Heart left ventricle (tissue), 16 donors: Measurements from ENCODE around the gene ADCY5. TPM values are rescaled to one million over a fixed set of nuclear protein-coding genes. Genes with fewer than 3 reads are reported as not detected.

ENCODE experiments used
- ATAC-seq, 4 donors: fragments of 200-7000 bp; cut with Tn5 transposase; one replicate each; pipeline ENCODE4 v1.9.1; 2020 to 2022; ENCODE audit warnings: moderate library complexity in 4 of 4, mild to moderate bottlenecking in 3 of 4, moderate number of reproducible peaks in 1 of 4
- DNase-seq, 5 donors: peaks; one replicate each; pipeline ENCODE4 v3.0.0-alpha.2; 2020
- H3K27ac ChIP-seq, 12 donors: fragments of 200-600 bp; sonication (generic) in 4 of 12; one replicate each; pipeline versions ENCODE4 v1.5.0 to v1.8.0; 2016 to 2022; ENCODE audit warnings: mild to moderate bottlenecking in 2 of 12
- H3K27me3 ChIP-seq, 9 donors: fragments of 200-600 bp; sonication (generic) in 2 of 9; one replicate each; pipeline versions ENCODE4 v1.5.1 to v1.8.0; 2016 to 2022; ENCODE audit warnings: mild to moderate bottlenecking in 3 of 9
- H3K36me3 ChIP-seq, 9 donors: fragments of 200-600 bp; sonication (generic) in 2 of 9; one replicate each; pipeline versions ENCODE4 v1.5.0 to v1.8.0; 2018 to 2022; ENCODE audit warnings: mild to moderate bottlenecking in 2 of 9
- H3K4me1 ChIP-seq, 12 donors: fragments of 200-600 bp; sonication (generic) in 4 of 12; one replicate each; pipeline versions ENCODE4 v1.5.0 to v1.8.0; 2016 to 2022; ENCODE audit warnings: mild to moderate bottlenecking in 3 of 12
- H3K4me3 ChIP-seq, 12 donors: fragments of 200-600 bp; sonication (generic) in 4 of 12; one replicate each; pipeline versions ENCODE4 v1.5.0 to v1.8.0; 2017 to 2022; ENCODE audit warnings: mild to moderate bottlenecking in 9 of 12, moderate library complexity in 4 of 12
- H3K9me3 ChIP-seq, 12 donors: fragments of 200-600 bp; sonication (generic) in 4 of 12; one replicate each; pipeline versions ENCODE4 v1.5.0 to v1.8.0; 2016 to 2022; ENCODE audit warnings: mild to moderate bottlenecking in 1 of 12
- POLR2A ChIP-seq, 2 donors: fragments of 450-650 bp; IDR thresholded peaks; one replicate each; pipeline ENCODE4 v1.6.1; 2017; ENCODE audit warnings: antibody characterized with exemption in 2 of 2, mild to moderate bottlenecking in 2 of 2, moderate library complexity in 2 of 2
- WGBS, 4 donors: extraction: QIAGEN DNeasy Blood & Tissue Kit in 2 of 4; methylation state at CpG; one replicate each; pipeline versions ENCODE4 v1.1.5 to v1.1.7; 2013 to 2018; 5-methylcytosine and 5-hydroxymethylcytosine counted together
- intact Hi-C, 10 donors: fragments of 100-400 bp; cut with DNase I; formaldehyde crosslinking; loops; one replicate each; pipeline versions ENCODE4 v1.11.1 to v1.14.2; 2022
- polyA plus RNA-seq, 2 donors: library from polyadenylated mRNA; stranded (reverse); fragments of 200-250 nt; gene quantifications; one replicate each; pipeline ENCODE4 v1.2.3, GENCODE V29; 2013
- total RNA-seq, 9 donors: library from RNA; depleted of rRNA in 2 of 9; stranded (reverse); fragments of >200 nt in 2 of 9; fragmentation: NEBNext Ultra II Directional in 3 of 9; extraction: Animal tissue kit (Norgen Biotek cat#: 25700) in 3 of 9; gene quantifications; one replicate each; pipeline versions ENCODE4 v1.1.0 to v1.2.4, GENCODE V29; 2016 to 2023
- TF ChIP-seq, protein P1 (sequence below), 12 donors: fragments of 200-600 bp; sonication (generic) in 4 of 12; IDR thresholded peaks; one replicate each; pipeline versions ENCODE4 v1.5.0 to v1.8.0; 2018 to 2022; ENCODE audit warnings: antibody characterized with exemption in 12 of 12, mild to moderate bottlenecking in 5 of 12
- donor health status: ischemic (EF 13 %, LVEDD 7.1; RV severe dilation, severe dysfunction).
- donor health status: healthy with polysubstance abuse.
- donor health status: DM: no; HTN: yes; CAD: no.
- donor health status: DM: no; HTN: no; CAD: no.
- donor health status: ischemic (EF 25% LVEDD 6.9; RV normal size, moderate dysfunction).
- donor health status: ischemic (EF 25% LVEDD 5.7; RV mildly dilated, moderate dysfunction).
- donor health status: healthy.
- donor health status: DM: yes; HTN: yes; CAD: no.
- donor health status: ischemic (EF 35%, LVEDD 5.7; RV mildly dilated, moderate dysfunction).
- donor health status: nonischemic (EF 11% LVEDD 7.7; RV severe dilation, severe dysfunction).
- donor health status: DM: yes; HTN: yes; CAD: no.
- donor health status: PGD.
- donor health status: ischemic (EF 29% LVEDD 5.4; RV normal size, mild dysfunction).
- donor health status: nonischemic (EF 23%, LVEDD 6.1; RV moderate dilation, normal function).

ADCY5 gene
- total and polyA plus RNA-seq, 11 donors = 78.5 to 276 (median 167) TPM

- Histone ChIP-seq H3K4me3 (no peak overlapping the region), H3K9me3 (no peaks in the 10 kb centered on the region), H3K4me1 (peaks cover 0 to 27% (median 0%) of the 10 kb centered on the region in 12 donors), H3K27me3 (no peaks in the 10 kb centered on the region), H3K27ac (peak overlapping the region in 2 of 12 donors; percentile 22 to 29), H3K36me3 (peaks cover 0 to 89% (median 47%) of the 10 kb centered on the region in 9 donors)
- intact Hi-C loops = no loop called here
- DNase-seq (peak in 2 of 5 donors; percentile 22 to 34), ATAC-seq (peak in 2 of 4 donors; percentile 4 to 7)
- 48 to 66% (median 64%) methylated on average over 4 of the region's 4 CpGs for WGBS, 4 donors
- TF ChIP-seq, protein P1, sequence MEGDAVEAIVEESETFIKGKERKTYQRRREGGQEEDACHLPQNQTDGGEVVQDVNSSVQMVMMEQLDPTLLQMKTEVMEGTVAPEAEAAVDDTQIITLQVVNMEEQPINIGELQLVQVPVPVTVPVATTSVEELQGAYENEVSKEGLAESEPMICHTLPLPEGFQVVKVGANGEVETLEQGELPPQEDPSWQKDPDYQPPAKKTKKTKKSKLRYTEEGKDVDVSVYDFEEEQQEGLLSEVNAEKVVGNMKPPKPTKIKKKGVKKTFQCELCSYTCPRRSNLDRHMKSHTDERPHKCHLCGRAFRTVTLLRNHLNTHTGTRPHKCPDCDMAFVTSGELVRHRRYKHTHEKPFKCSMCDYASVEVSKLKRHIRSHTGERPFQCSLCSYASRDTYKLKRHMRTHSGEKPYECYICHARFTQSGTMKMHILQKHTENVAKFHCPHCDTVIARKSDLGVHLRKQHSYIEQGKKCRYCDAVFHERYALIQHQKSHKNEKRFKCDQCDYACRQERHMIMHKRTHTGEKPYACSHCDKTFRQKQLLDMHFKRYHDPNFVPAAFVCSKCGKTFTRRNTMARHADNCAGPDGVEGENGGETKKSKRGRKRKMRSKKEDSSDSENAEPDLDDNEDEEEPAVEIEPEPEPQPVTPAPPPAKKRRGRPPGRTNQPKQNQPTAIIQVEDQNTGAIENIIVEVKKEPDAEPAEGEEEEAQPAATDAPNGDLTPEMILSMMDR (IDR thresholded peaks at IDR 0.05) = no peak
- no peak for TF ChIP-seq POLR2A (IDR thresholded peaks at IDR 0.05)
Measured at GRCh38 chr3:123301331-123302184, 147.3 kb downstream of the ADCY5 start.

DNA sequence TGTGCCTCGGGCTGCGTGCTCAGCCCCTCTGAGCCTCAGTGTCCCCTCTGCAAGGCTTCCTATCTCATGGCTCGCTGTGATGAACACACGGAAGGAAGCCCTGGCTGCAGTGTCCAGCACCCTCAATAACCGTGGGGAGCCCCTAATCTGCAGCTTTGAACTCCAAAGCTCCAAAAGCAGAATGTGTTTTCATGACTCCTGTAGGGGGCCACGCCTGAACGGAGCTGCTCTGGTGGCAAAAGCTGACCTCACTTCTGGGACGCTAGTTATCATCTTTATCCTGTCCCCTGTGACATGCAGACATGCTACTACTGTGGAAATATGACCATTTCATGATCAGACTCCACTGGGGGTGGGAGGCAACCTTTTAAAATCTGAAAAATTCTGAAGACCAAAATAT is 148.3 kb downstream of the ADCY5 start:
- H3K36me3 ChIP-seq = peaks cover 0 to 89% (median 51%) of the 10 kb centered on the region in 9 donors
- WGBS, 4 donors = 35 to 66% (median 61%) methylated on average over 4 to 8 of the region's 8 CpGs
- H3K27ac ChIP-seq = no peak overlapping the region
- H3K4me1 ChIP-seq = peaks cover 0 to 27% (median 0%) of the 10 kb centered on the region in 12 donors
- no peaks in the 10 kb centered on the region for H3K27me3 ChIP-seq
- ATAC-seq = no peak
- DNase-seq = no peak
- TF ChIP-seq, protein P1 (IDR thresholded peaks at IDR 0.05) = no peak
- no peak for TF ChIP-seq POLR2A (IDR thresholded peaks at IDR 0.05)
- intact Hi-C loops = no loop called here
- H3K9me3 ChIP-seq = no peaks in the 10 kb centered on the region
- no peak overlapping the region for H3K4me3 ChIP-seq

DNA sequence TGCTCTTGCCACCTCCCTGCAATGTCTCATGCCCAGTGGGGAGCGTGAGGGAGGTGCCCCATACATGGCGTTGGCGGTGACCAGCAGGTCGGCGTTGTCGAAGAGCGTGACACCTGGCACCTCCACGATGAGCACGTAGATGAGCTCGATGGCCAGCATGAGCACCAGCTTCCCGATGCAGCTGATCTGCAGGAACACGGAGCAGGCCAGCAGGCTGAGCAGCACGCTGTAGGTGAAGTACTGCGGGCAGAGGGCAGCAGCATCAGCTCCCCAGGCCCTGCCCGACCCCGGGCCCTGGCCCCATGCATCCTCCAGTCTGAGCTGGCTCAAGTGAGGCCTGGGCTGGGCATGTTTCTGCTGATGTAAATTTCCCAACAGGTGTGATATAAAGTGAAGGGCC is 148.8 kb downstream of the ADCY5 start:
- peak in 1 of 5 donors; percentile 59 for DNase-seq
- no peaks in the 10 kb centered on the region for H3K27me3 ChIP-seq
- no peak for TF ChIP-seq POLR2A (IDR thresholded peaks at IDR 0.05)
- TF ChIP-seq, protein P1 (IDR thresholded peaks at IDR 0.05) = no peak
- WGBS, 4 donors = 84 to 92% (median 91%) methylated on average over 15 to 16 of the region's 16 CpGs
- H3K4me3 ChIP-seq = no peak overlapping the region
- peaks cover 0 to 26% (median 0%) of the 10 kb centered on the region in 12 donors for H3K4me1 ChIP-seq
- peaks cover 0 to 93% (median 48%) of the 10 kb centered on the region in 9 donors for H3K36me3 ChIP-seq
- H3K27ac ChIP-seq = no peak overlapping the region
- no peak for ATAC-seq
- H3K9me3 ChIP-seq = no peaks in the 10 kb centered on the region
- intact Hi-C loops = no loop called here

- Histone ChIP-seq H3K36me3 (peaks cover 0 to 91% (median 48%) of the 10 kb centered on the region in 9 donors), H3K27me3 (no peaks in the 10 kb centered on the region), H3K9me3 (no peaks in the 10 kb centered on the region), H3K27ac (no peak overlapping the region), H3K4me1 (peaks cover 0 to 22% (median 0%) of the 10 kb centered on the region in 12 donors), H3K4me3 (no peak overlapping the region)
- TF ChIP-seq, protein P1 (IDR thresholded peaks at IDR 0.05) = no peak
- no peak for TF ChIP-seq POLR2A (IDR thresholded peaks at IDR 0.05)
- ATAC-seq = no peak
- 64 to 85% (median 74%) methylated on average over 7 to 8 of the region's 8 CpGs for WGBS, 4 donors
- intact Hi-C loops = no loop called here
- DNase-seq = peak in 1 of 5 donors; percentile 46
Measured at GRCh38 chr3:123299581-123299980, 149.3 kb downstream of the ADCY5 start.
